Adrenal gland (tissue), 12 donors: ENCODE data around the gene FAU. TPM values are rescaled to one million over a fixed set of nuclear protein-coding genes. Genes with fewer than 3 reads are reported as not detected.

Experiments used
- DNase-seq, 7 donors: peaks; one replicate each; pipeline ENCODE4 v3.0.0-alpha.2; 2019 to 2020
- H3K27ac ChIP-seq, 5 donors: fragments of 200-600 bp; sonication (generic) in 4 of 5; 1 replicate in 3 of 5; 2 replicates in 2 of 5; pipeline versions ENCODE4 v1.5.1 to v1.8.0; 2016 to 2020; ENCODE audit warnings: mild to moderate bottlenecking in 1 of 5
- H3K27me3 ChIP-seq: fragments of 200-600 bp; 2 replicates; pipeline ENCODE4 v1.8.0; 2021
- H3K36me3 ChIP-seq, 2 donors: fragments of 200-600 bp; replicated peaks in 1 of 2; 1 replicate in 1 of 2; 2 replicates in 1 of 2; pipeline versions ENCODE4 v1.5.1 to v1.8.0; 2018 to 2022
- H3K4me1 ChIP-seq, 2 donors: fragments of 200-600 bp; replicated peaks in 1 of 2; 1 replicate in 1 of 2; 2 replicates in 1 of 2; pipeline versions ENCODE4 v1.5.1 to v1.8.0; 2018 to 2021
- H3K4me3 ChIP-seq, 4 donors: fragments of 200-600 bp; sonication (generic) in 3 of 4; one replicate each; pipeline ENCODE4 v1.5.1; 2016 to 2018
- H3K9me3 ChIP-seq, 3 donors: fragments of 200-600 bp; sonication (generic) in 1 of 3; replicated peaks in 1 of 3; 1 replicate in 2 of 3; 2 replicates in 1 of 3; pipeline versions ENCODE4 v1.5.1 to v1.8.0; 2016 to 2021
- CTCF ChIP-seq, 6 experiments: fragments of 450-650 bp in 4 of 6; fragments of 200-600 bp in 2 of 6; sonication (generic) in 1 of 6; IDR thresholded peaks; 1 replicate in 5 of 6; 2 replicates in 1 of 6; pipeline versions ENCODE4 v1.5.1 to v1.8.0; 2016 to 2021; ENCODE audit warnings: antibody characterized with exemption in 6 of 6, mild to moderate bottlenecking in 2 of 6, moderate library complexity in 1 of 6
- POLR2A ChIP-seq, 2 donors: fragments of 450-650 bp; IDR thresholded peaks; one replicate each; pipeline ENCODE4 v1.6.1; 2017; ENCODE audit warnings: antibody characterized with exemption in 2 of 2, mild to moderate bottlenecking in 2 of 2, moderate library complexity in 1 of 2
- WGBS, 4 donors: extraction: QIAGEN DNeasy Blood & Tissue Kit in 2 of 4; methylation state at CpG; one replicate each; pipeline versions ENCODE4 v1.1.5 to v1.1.7; 2013 to 2017; 5-methylcytosine and 5-hydroxymethylcytosine counted together
- intact Hi-C, 2 donors: fragments of 100-400 bp; cut with DNase I; formaldehyde crosslinking; loops; one replicate each; pipeline versions ENCODE4 v1.14.1 to v1.15.0; 2022 to 2023
- polyA plus RNA-seq, 3 donors: library from polyadenylated mRNA; stranded (reverse); fragments of 200-250 nt in 2 of 3; fragments of 350-450 nt in 1 of 3; fragmentation: Illumina TruSeq in 1 of 3; extraction: RNeasy Lipid Tissue Mini Kit (QIAGEN cat#74804) in 1 of 3; gene quantifications; one replicate each; pipeline ENCODE4 v1.2.3, GENCODE V29; 2013 to 2014
- total RNA-seq, 9 donors: library from RNA; depleted of rRNA in 4 of 9; stranded (reverse); fragments of >200 nt in 4 of 9; fragments of 120-200 nt in 1 of 9; fragmentation: NEBNext Ultra II Directional in 1 of 9; extraction: Animal tissue kit (Norgen Biotek cat#: 25700) in 1 of 9; gene quantifications; one replicate each; pipeline versions ENCODE4 v1.1.0 to v1.2.4, GENCODE V29; 2013 to 2023
- donor health status: healthy with polysubstance abuse.
- donor health status: Bipolar disorder and iron deficiency.
- donor health status: DM: yes; HTN: yes; CAD: no.
- donor health status: DM: no; HTN: no; CAD: no.
- donor health status: DM: no; HTN: no; CAD: no.
- donor health status: DM: yes; HTN: yes; CAD: no.

The FAU gene
- total and polyA plus RNA-seq, 12 donors: 361 to 2,488 (median 1,029) TPM

GRCh38 chr11:65096926-65097325 lies 25.0 kb downstream of the FAU start:
- Histone ChIP-seq H3K9me3 (no peaks in the 10 kb centered on the region), H3K27ac (peak overlapping the region; percentile 81 to 95 (median 92)), H3K4me1 (peaks cover 9 to 11% of the 10 kb centered on the region in 2 donors), H3K27me3 (no peaks in the 10 kb centered on the region), H3K4me3 (peak overlapping the region in 2 of 4 donors; percentile 80 to 84), H3K36me3 (peaks cover 0 to 13% of the 10 kb centered on the region in 2 donors)
- DNase-seq: no peak
- no peak for TF ChIP-seq POLR2A (IDR thresholded peaks at IDR 0.05)
- TF ChIP-seq CTCF (IDR thresholded peaks at IDR 0.05): no peak
- WGBS, 4 donors: 28 to 53% (median 37%) methylated on average over 2 to 8 of the region's 8 CpGs
- intact Hi-C loops: no loop called here

GRCh38 chr11:65095974-65096806 lies 25.7 kb downstream of the FAU start, which contains the start of gene VPS51:
Gene VPS51, plus strand, starts transcription at chr11:65096214. Its CDS starts 37 bp downstream, at chr11:65096251.
- WGBS, 4 donors: 1 to 3% (median 1%) methylated on average over 16 to 52 of the region's 52 CpGs
- H3K27me3 ChIP-seq: no peaks in the 10 kb centered on the region
- DNase-seq: peak; percentile 89 to 98 (median 96)
- H3K27ac ChIP-seq: peak within 1 kb of the TSS; percentile 81 to 95 (median 92)
- H3K36me3 ChIP-seq: peaks cover 0 to 13% of the 10 kb centered on the region in 2 donors
- TF ChIP-seq POLR2A (IDR thresholded peaks at IDR 0.05) (peak; percentile 65 to 93), CTCF (IDR thresholded peaks at IDR 0.05) (peak in 2 of 6 experiments; percentile 4 to 31)
- H3K4me3 ChIP-seq: peak within 1 kb of the TSS; percentile 37 to 84 (median 71)
- H3K9me3 ChIP-seq: no peaks in the 10 kb centered on the region
- H3K4me1 ChIP-seq: peaks cover 9 to 11% of the 10 kb centered on the region in 2 donors
- intact Hi-C loops: no loop called here

- no peak for DNase-seq
- Histone ChIP-seq H3K4me1 (peaks cover 9 to 11% of the 10 kb centered on the region in 2 donors), H3K4me3 (no peak overlapping the region), H3K27ac (peak overlapping the region in 3 of 5 donors; percentile 92 to 95 (median 94)), H3K9me3 (no peaks in the 10 kb centered on the region), H3K36me3 (peaks cover 0 to 13% of the 10 kb centered on the region in 2 donors), H3K27me3 (no peaks in the 10 kb centered on the region)
- intact Hi-C loops: no loop called here
- TF ChIP-seq POLR2A (IDR thresholded peaks at IDR 0.05): no peak
- no peak for TF ChIP-seq CTCF (IDR thresholded peaks at IDR 0.05)
- WGBS, 4 donors: 73 to 81% (median 76%) methylated on average over 13 to 22 of the region's 22 CpGs
Measured at GRCh38 chr11:65095427-65095826, 26.5 kb downstream of the FAU start.

- Histone ChIP-seq H3K27ac (no peak overlapping the region), H3K36me3 (peaks cover 0 to 41% of the 10 kb centered on the region in 2 donors), H3K27me3 (no peaks in the 10 kb centered on the region), H3K4me1 (peaks cover 0 to 2% of the 10 kb centered on the region in 2 donors), H3K9me3 (no peaks in the 10 kb centered on the region), H3K4me3 (no peak overlapping the region)
- WGBS, 4 donors: 90 to 98% (median 92%) methylated on average over 4 of the region's 4 CpGs
- no peak for TF ChIP-seq CTCF (IDR thresholded peaks at IDR 0.05)
- DNase-seq: no peak
- intact Hi-C loops: no loop called here
Measured at GRCh38 chr11:65090628-65091027, 31.3 kb downstream of the FAU start.
